GM12892 (cell line): ENCODE data around the gene SMG6.

ENCODE experiments used
- DNase-seq: peaks from one replicate; pipeline ENCODE4 v3.0.0; 2011; ENCODE audit not compliant: insufficient read length
- FAIRE-seq: peaks from 2 replicates; lab custom pipeline; 2011; peaks lifted over from hg19 to GRCh38; lab: Jason Lieb, UNC
- POLR2A ChIP-seq: IDR thresholded peaks from 2 replicates; pipeline ENCODE4 v1.6.1; 2011; ENCODE audit warnings: low read depth, low read length, control low read depth
- POLR2AphosphoS5 ChIP-seq: IDR thresholded peaks from 2 replicates; pipeline ENCODE4 v1.6.1; 2011; ENCODE audit warnings: low read depth, low read length, control low read depth
- TAF1 ChIP-seq: IDR thresholded peaks from 2 replicates; pipeline ENCODE4 v1.6.1; 2011; ENCODE audit warnings: low read depth, mild to moderate bottlenecking, control low read depth, low read length, borderline replicate concordance

The SMG6 gene

GRCh38 chr17:2068519-2069051 is 235.0 kb downstream of the SMG6 start:
- TF ChIP-seq TAF1 (no peak), POLR2A (peak; percentile 61), POLR2AphosphoS5 (peak; percentile 51; the same call in 1 of the 2 replicates)
- FAIRE-seq (peak; percentile 17), DNase-seq (no peak)

- FAIRE-seq (no peak), DNase-seq (no peak)
- TF ChIP-seq POLR2A (no peak), POLR2AphosphoS5 (no peak; the same call in none of the 2 replicates), TAF1 (no peak)
These were observed 235.5 kb downstream of the SMG6 start for GRCh38 chr17:2068031-2068518.

GRCh38 chr17:2067608-2068024 is 236.0 kb downstream of the SMG6 start:
- TF ChIP-seq POLR2A (no peak), TAF1 (no peak), POLR2AphosphoS5 (no peak)
- FAIRE-seq: no peak
- no peak for DNase-seq

- DNase-seq: no peak
- TF ChIP-seq POLR2A (no peak), POLR2AphosphoS5 (no peak)
- FAIRE-seq: no peak
These were observed 236.5 kb downstream of the SMG6 start for GRCh38 chr17:2067048-2067561.

GRCh38 chr17:2065949-2066400 is 237.6 kb downstream of the SMG6 start:
- TF ChIP-seq POLR2A (peak; percentile 60; the same call in 1 of the 2 replicates), POLR2AphosphoS5 (peak; percentile 80), TAF1 (no peak)
- DNase-seq: no peak
- peak; percentile 76 for FAIRE-seq

- no peak for DNase-seq
These were observed 238.4 kb downstream of the SMG6 start for GRCh38 chr17:2064980-2065785.

GRCh38 chr17:2064520-2064971 is 239.0 kb downstream of the SMG6 start:
- DNase-seq: no peak
- FAIRE-seq: no peak
- TF ChIP-seq POLR2AphosphoS5 (no peak), POLR2A (no peak; the same call in none of the 2 replicates), TAF1 (no peak)

More at GRCh38 chr17:2064980-2065785, 238.4 kb downstream of the SMG6 start:
- FAIRE-seq: peak; percentile 94
- TF ChIP-seq POLR2A: peak; percentile 51
- peak; percentile 86; the same call in 1 of the 2 replicates for TF ChIP-seq POLR2AphosphoS5
- TF ChIP-seq TAF1: no peak

- no peak for FAIRE-seq
- DNase-seq: no peak
- TF ChIP-seq POLR2A: no peak
- TF ChIP-seq TAF1: no peak
- no peak for TF ChIP-seq POLR2AphosphoS5
These were observed 239.5 kb downstream of the SMG6 start for GRCh38 chr17:2064147-2064489.

- peak; percentile 78 for FAIRE-seq
- DNase-seq: no peak
These were observed 240.1 kb downstream of the SMG6 start for GRCh38 chr17:2063261-2064146.

GRCh38 chr17:2062571-2063183 is 240.9 kb downstream of the SMG6 start:
- DNase-seq: no peak
- TF ChIP-seq POLR2AphosphoS5 (peak; percentile 87), POLR2A (peak; percentile 55), TAF1 (no peak)
- no peak for FAIRE-seq

More at GRCh38 chr17:2063261-2064146, 240.1 kb downstream of the SMG6 start:
- TF ChIP-seq POLR2A (peak; percentile 51; the same call in 1 of the 2 replicates), TAF1 (no peak)

- DNase-seq: no peak
- TF ChIP-seq TAF1: no peak
- 0 out of 2 replicates have a peak, but pooled peaks have one; percentile 65 for TF ChIP-seq POLR2AphosphoS5
- no peak for FAIRE-seq
These were observed 242.1 kb downstream of the SMG6 start for GRCh38 chr17:2061441-2061958.
